D721Med (cell line): ENCODE measurements around the gene TMCO2.

ENCODE experiments used
- DNase-seq: peaks from one replicate; pipeline ENCODE4 v3.0.0; 2011; ENCODE audit warnings: low spot score; ENCODE audit not compliant: insufficient read length
- FAIRE-seq: peaks from 2 replicates; lab custom pipeline; 2011; peaks lifted over from hg19 to GRCh38; lab: Jason Lieb, UNC
- CTCF ChIP-seq: IDR thresholded peaks from 2 replicates; pipeline ENCODE4 v1.5.1; 2012; ENCODE audit warnings: mild to moderate bottlenecking, control low read depth; ENCODE audit not compliant: insufficient read depth; ENCODE audit errors: missing control alignments

The TMCO2 gene

GRCh38 chr1:40224040-40224439 lies 23.7 kb upstream of the TMCO2 start:
- no peak for FAIRE-seq

GRCh38 chr1:40226192-40226591 lies 21.5 kb upstream of the TMCO2 start:
- no peak for TF ChIP-seq CTCF
- DNase-seq = no peak
- FAIRE-seq = no peak

More at GRCh38 chr1:40224040-40224439, 23.7 kb upstream of the TMCO2 start:
- no peak for TF ChIP-seq CTCF
- no peak for DNase-seq

- DNase-seq (no peak), FAIRE-seq (no peak)
- TF ChIP-seq CTCF = no peak
Observed at GRCh38 chr1:40232444-40232843, 15.3 kb upstream of the TMCO2 start.

GRCh38 chr1:40239626-40240025 lies 8.1 kb upstream of the TMCO2 start:
- TF ChIP-seq CTCF = no peak
- DNase-seq (no peak), FAIRE-seq (no peak)

- no peak for FAIRE-seq
- TF ChIP-seq CTCF = no peak
- DNase-seq = no peak
Observed at GRCh38 chr1:40240390-40240789, 7.3 kb upstream of the TMCO2 start.

- FAIRE-seq = no peak
- no peak for TF ChIP-seq CTCF
- no peak for DNase-seq
Observed at GRCh38 chr1:40241362-40241761, 6.4 kb upstream of the TMCO2 start.

- no peak for FAIRE-seq
- no peak for TF ChIP-seq CTCF
- DNase-seq = no peak
Observed at GRCh38 chr1:40243351-40243750, 4.4 kb upstream of the TMCO2 start.
